ENCODE results near the gene KIFBP.
"Not testable (repeated sequence)": the region's sequence is repeated elsewhere in the genome, so short reads cannot be mapped to it uniquely, and the experiment has no call there.

KIFBP gene

DNA sequence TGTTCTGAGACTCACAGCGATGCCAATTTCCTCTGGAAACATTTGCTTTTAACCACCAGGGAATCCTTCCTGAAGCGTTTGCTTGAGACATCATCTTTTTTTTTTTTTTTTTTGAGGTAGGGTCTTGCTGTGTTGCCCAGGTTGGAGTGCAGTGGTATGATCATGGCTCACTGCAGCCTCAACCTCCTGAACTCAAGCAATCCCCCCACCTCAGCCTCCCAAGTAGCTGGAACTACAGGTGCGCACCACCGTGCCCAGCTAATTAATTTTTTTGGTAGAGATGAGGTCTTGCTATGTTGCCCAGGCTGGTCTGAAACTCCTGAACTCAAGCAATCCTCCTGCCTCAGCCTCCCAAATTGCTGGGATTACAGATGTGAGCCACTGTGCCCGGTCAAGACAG is 52.3 kb downstream of the KIFBP start:
- not testable (repeated sequence) for H3K36me3 ChIP-seq (ENCODE audit: control insufficient read depth, insufficient read depth, low read length, severe bottlenecking); DNase-seq (ENCODE audit: low read depth); H3K9me3 ChIP-seq (ENCODE audit: control insufficient read depth, low read length); H3K4me1 ChIP-seq (ENCODE audit: control insufficient read depth, insufficient read depth, low read length); H3K9ac ChIP-seq (ENCODE audit: low read length); H3K4me3 ChIP-seq (ENCODE audit: low read length); H3K27me3 ChIP-seq (replicated peaks; ENCODE audit: control insufficient read depth, insufficient read depth, low read length)

DNA sequence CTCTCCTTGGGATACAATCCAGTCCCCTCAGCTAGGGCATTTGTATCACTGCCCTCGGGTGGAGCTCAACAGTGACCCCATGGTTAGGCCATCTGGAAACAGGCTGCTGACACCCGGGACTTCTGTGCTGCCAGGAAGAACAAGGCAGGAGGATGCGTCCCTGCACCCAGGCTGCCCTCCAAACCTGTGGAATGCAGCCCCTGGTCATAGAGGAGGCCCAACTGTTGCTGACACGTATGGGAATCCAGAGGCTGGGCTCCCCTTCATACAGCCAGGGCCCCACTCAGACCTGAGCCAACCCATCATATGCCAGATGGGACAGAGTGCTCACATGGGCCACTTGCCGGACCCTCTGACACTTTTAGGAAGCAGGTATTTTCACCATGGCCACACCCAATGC is 53.8 kb downstream of the KIFBP start:
- H3K9me3 ChIP-seq (ENCODE audit: control insufficient read depth, low read length), result no peaks in the 10 kb centered on the region
- H3K27me3 ChIP-seq (replicated peaks; ENCODE audit: control insufficient read depth, insufficient read depth, low read length), result no peaks in the 10 kb centered on the region
- DNase-seq (ENCODE audit: low read depth), result no peak
- H3K36me3 ChIP-seq (ENCODE audit: control insufficient read depth, insufficient read depth, low read length, severe bottlenecking), result no peaks in the 10 kb centered on the region
- H3K4me1 ChIP-seq (ENCODE audit: control insufficient read depth, insufficient read depth, low read length), result no peaks in the 10 kb centered on the region
- no peak overlapping the region for H3K4me3 ChIP-seq (ENCODE audit: low read length)
- H3K9ac ChIP-seq (ENCODE audit: low read length), result no peak overlapping the region

DNA sequence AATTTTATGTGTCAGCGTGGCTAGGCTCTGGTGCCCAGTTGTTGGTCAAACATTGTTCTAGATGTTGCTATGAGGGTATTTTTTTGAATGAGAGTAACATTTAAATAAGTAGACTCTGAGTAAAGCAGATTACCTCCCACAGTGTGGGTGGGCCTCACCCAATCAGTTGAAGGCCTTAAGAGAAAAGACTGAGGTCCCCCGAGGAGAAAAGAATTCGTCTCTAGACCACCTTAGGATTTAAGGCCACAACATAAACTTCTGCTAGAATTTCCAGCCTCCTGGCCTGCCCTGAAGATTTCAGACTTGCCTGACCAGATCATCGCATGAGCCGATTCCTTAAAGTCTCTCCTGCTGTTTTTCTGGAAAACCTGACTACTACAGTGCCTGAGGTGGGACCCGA is 54.2 kb downstream of the KIFBP start:
- H3K9ac ChIP-seq (ENCODE audit: low read length), result no peak overlapping the region
- no peaks in the 10 kb centered on the region for H3K27me3 ChIP-seq (replicated peaks; ENCODE audit: control insufficient read depth, insufficient read depth, low read length)
- H3K4me3 ChIP-seq (ENCODE audit: low read length), result no peak overlapping the region
- DNase-seq (ENCODE audit: low read depth), result no peak
- H3K9me3 ChIP-seq (ENCODE audit: control insufficient read depth, low read length), result no peaks in the 10 kb centered on the region
- no peaks in the 10 kb centered on the region for H3K4me1 ChIP-seq (ENCODE audit: control insufficient read depth, insufficient read depth, low read length)
- no peaks in the 10 kb centered on the region for H3K36me3 ChIP-seq (ENCODE audit: control insufficient read depth, insufficient read depth, low read length, severe bottlenecking)

DNA sequence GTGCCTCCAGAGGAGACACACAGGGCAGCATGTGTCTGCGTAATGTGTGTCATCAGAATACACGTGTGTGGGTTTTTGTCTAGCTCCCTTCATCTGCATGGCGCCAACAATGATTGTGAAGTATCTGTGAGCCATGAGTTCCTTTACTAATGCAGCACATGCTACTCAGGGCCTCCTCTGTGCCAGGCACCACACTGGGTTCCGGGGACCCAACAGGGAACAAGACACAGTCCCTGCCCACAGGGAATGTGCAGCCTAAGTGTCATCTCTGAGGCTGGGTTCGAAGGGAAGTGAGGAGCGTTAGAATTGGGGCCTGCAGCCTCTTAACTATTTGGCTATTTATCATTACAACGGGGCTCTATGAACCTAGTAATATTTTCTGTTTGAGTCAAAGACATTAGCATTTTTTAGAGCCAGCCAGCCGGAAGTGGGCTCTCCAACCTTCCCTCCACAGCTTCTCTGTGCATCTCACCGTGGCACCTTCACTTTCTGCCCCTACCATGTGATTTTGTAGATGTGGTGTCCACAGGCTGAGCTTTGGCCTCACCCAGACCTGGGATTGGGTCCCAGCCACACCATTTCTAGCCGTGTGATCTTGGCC is 55.4 kb downstream of the KIFBP start:
- DNase-seq (ENCODE audit: low read depth), result no peak
- no peak overlapping the region for H3K9ac ChIP-seq (ENCODE audit: low read length)

DNA sequence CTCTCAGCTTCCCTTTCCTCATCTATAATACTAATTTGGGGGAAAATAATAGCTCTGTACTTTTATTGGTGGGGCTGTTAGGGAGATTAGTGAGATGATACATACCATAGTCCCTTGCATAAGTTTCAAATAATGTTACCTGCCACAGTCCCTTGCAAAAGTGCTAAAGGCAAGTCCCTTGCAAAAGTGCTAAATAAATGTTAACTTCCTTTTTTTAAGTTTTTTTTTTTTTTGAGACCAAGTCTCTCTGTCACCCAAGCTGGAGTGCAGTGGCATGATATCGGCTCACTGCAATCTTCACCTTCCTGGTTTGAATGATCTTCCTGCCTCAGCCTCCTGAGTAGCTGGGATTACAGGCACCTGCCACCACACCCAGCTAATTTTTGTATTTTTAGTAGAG is 55.9 kb downstream of the KIFBP start:
- no peaks in the 10 kb centered on the region for H3K27me3 ChIP-seq (replicated peaks; ENCODE audit: control insufficient read depth, insufficient read depth, low read length)
- no peaks in the 10 kb centered on the region for H3K36me3 ChIP-seq (ENCODE audit: control insufficient read depth, insufficient read depth, low read length, severe bottlenecking)
- no peak overlapping the region for H3K4me3 ChIP-seq (ENCODE audit: low read length)
- no peak for DNase-seq (ENCODE audit: low read depth)
- H3K9me3 ChIP-seq (ENCODE audit: control insufficient read depth, low read length), result no peaks in the 10 kb centered on the region
- no peaks in the 10 kb centered on the region for H3K4me1 ChIP-seq (ENCODE audit: control insufficient read depth, insufficient read depth, low read length)
- no peak overlapping the region for H3K9ac ChIP-seq (ENCODE audit: low read length)

More for the DNA sequence above, 55.4 kb downstream of the KIFBP start:
- Histone ChIP-seq H3K4me3 (ENCODE audit: low read length) (no peak overlapping the region), H3K4me1 (ENCODE audit: control insufficient read depth, insufficient read depth, low read length) (no peaks in the 10 kb centered on the region), H3K9me3 (ENCODE audit: control insufficient read depth, low read length) (no peaks in the 10 kb centered on the region), H3K27me3 (replicated peaks; ENCODE audit: control insufficient read depth, insufficient read depth, low read length) (no peaks in the 10 kb centered on the region), H3K36me3 (ENCODE audit: control insufficient read depth, insufficient read depth, low read length, severe bottlenecking) (no peaks in the 10 kb centered on the region)

DNA sequence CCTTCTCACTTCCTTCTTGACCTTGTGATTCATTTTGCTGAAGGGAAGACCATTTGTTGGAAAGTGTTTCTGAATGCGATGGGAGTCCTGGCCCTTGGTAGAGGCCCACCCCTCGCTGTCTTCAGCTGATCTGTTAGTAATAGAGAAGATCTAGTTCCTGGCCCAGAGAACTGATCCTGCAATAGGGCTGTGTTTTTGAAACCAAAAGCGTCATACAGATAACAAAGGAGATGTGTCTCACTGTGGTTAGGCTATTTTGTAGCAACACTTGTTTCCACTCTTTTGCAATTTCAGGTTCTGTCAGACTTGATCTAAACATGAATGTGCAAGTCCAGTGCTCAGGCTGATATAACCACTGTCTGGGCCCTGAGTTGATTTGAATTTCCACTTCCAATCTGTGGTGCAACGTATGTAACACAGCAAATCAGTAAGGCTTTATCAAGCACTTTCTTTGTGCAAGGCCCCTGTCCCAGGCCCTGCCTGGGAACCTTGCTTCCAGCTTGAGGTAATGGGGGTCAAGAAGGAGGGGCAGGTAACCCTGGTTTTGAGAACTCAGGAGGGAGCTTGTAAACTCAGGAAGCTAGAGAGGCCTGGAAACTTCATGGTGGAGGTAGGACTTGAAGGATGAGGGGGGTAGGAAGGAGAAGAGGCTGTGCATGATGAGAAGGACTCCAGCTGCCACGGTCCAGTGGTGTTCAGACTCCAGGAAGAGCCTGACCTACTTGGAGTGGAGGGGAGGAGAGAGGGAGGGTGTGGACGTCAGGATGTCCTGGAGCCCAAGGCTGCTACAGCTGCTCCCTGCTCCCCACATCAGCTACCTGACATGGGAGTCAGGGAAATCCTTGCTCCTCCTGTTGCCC is 57.1 kb downstream of the KIFBP start:
- Histone ChIP-seq H3K4me1 (ENCODE audit: control insufficient read depth, insufficient read depth, low read length) (no peaks in the 10 kb centered on the region), H3K27me3 (replicated peaks; ENCODE audit: control insufficient read depth, insufficient read depth, low read length) (no peaks in the 10 kb centered on the region), H3K4me3 (ENCODE audit: low read length) (no peak overlapping the region), H3K9ac (ENCODE audit: low read length) (no peak overlapping the region), H3K36me3 (ENCODE audit: control insufficient read depth, insufficient read depth, low read length, severe bottlenecking) (no peaks in the 10 kb centered on the region), H3K9me3 (ENCODE audit: control insufficient read depth, low read length) (no peaks in the 10 kb centered on the region)
- no peak for DNase-seq (ENCODE audit: low read depth)

DNA sequence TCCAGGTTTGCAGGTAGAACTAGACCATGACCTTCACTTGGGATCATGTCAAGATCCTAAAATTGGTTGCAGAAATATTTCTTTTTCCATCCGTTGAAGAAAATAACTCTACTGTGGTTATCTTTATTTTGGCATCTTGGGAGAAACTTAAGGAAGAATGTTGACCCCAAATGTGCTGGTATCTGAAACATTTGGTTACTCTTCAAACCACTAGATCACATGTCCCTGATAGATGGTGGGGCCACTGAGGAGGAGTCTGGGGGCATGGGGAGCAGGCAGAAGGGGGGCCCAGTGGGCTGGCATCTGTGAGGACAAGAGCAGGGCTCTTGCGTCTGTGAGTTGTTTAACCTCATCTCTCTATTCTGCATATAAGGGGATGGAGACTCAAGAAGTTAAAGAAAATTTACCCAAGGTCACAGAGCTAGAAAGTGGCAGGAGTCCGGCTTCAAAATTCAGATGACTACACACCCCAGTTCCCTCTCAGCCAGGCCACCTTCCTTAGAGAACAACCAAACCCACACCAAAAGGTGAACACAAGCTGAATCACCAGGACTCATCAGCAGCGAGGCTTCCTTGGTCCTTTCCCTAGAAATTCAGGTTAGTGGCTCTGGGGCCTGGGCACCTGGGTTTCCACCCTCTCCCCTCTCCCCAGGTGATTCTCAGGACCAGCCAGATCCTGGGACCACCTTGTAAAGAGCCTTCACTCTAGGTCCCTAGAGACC is 58.7 kb downstream of the KIFBP start:
- no peak for DNase-seq (ENCODE audit: low read depth)
- no peaks in the 10 kb centered on the region for H3K36me3 ChIP-seq (ENCODE audit: control insufficient read depth, insufficient read depth, low read length, severe bottlenecking)
- H3K9ac ChIP-seq (ENCODE audit: low read length), result no peak overlapping the region
- H3K4me3 ChIP-seq (ENCODE audit: low read length), result no peak overlapping the region
- H3K9me3 ChIP-seq (ENCODE audit: control insufficient read depth, low read length), result no peaks in the 10 kb centered on the region
- no peaks in the 10 kb centered on the region for H3K27me3 ChIP-seq (replicated peaks; ENCODE audit: control insufficient read depth, insufficient read depth, low read length)
- no peaks in the 10 kb centered on the region for H3K4me1 ChIP-seq (ENCODE audit: control insufficient read depth, insufficient read depth, low read length)

DNA sequence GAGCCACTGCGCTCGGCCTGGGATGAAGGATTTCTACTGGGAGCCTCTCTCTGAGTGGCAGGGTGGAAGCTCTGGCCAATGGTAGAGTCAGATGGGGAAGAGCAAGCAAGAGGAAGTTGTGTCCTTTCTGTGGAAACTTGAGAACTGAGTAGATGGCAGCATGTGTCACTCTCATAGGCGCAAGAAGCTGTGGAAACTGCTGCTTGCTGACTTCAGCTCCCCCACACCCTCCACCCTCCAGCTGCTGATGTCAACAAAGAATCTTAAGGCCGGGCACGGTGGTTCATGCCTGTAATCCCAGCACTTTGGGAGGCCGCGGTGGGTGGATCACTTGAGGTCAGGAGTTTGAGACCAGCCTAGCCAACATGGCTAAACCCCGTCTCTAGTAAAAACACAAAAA is 59.5 kb downstream of the KIFBP start:
- Histone ChIP-seq H3K27me3 (replicated peaks; ENCODE audit: control insufficient read depth, insufficient read depth, low read length) (no peaks in the 10 kb centered on the region), H3K9ac (ENCODE audit: low read length) (no peak overlapping the region), H3K4me3 (ENCODE audit: low read length) (no peak overlapping the region), H3K9me3 (ENCODE audit: control insufficient read depth, low read length) (no peaks in the 10 kb centered on the region), H3K36me3 (ENCODE audit: control insufficient read depth, insufficient read depth, low read length, severe bottlenecking) (no peaks in the 10 kb centered on the region), H3K4me1 (ENCODE audit: control insufficient read depth, insufficient read depth, low read length) (no peaks in the 10 kb centered on the region)
- DNase-seq (ENCODE audit: low read depth), result no peak

DNA sequence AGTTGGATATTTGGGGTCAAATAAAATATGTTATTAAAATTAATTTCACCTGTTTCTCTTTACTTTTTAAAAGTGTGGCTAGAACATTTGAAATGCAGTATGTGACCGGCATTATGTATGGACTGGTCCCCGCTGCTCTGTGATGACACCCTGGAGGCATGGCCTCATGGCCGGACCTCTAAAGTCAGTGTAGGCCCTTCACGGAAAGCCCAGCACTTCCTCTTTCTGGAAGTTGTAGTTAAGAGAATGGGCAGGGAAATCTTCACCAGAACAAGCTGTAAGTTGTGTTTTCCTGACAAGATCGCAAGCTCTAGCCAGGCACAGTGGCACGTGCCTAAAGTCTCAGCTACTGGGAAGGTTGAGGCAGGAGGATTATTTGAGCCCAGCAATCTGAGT is 61.0 kb downstream of the KIFBP start:
- Histone ChIP-seq H3K36me3 (ENCODE audit: control insufficient read depth, insufficient read depth, low read length, severe bottlenecking) (no peaks in the 10 kb centered on the region), H3K9ac (ENCODE audit: low read length) (no peak overlapping the region), H3K4me1 (ENCODE audit: control insufficient read depth, insufficient read depth, low read length) (no peaks in the 10 kb centered on the region), H3K4me3 (ENCODE audit: low read length) (no peak overlapping the region), H3K9me3 (ENCODE audit: control insufficient read depth, low read length) (no peaks in the 10 kb centered on the region), H3K27me3 (replicated peaks; ENCODE audit: control insufficient read depth, insufficient read depth, low read length) (no peaks in the 10 kb centered on the region)
- DNase-seq (ENCODE audit: low read depth), result no peak

DNA sequence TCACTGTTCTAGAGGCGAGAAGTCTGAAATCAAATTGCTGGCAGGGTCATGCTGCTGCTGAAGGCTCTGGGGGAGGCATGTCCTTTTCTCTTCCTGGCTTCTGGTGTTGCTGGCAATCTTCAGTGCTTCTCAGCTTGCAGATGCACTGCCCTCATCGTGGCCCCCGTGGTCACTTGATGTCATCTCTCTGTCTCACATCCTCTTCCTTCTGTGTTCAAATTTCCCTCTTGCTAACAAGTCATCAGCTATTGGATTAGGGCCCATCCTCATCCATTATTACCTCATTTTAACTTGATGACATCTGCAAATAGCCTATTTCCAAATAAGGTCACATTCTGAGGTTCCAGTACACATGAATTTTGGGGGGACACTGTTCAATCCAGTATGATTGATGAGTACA is 62.7 kb downstream of the KIFBP start:
- Histone ChIP-seq H3K4me1 (ENCODE audit: control insufficient read depth, insufficient read depth, low read length) (peaks cover 4% of the 10 kb centered on the region), H3K27me3 (replicated peaks; ENCODE audit: control insufficient read depth, insufficient read depth, low read length) (no peaks in the 10 kb centered on the region), H3K9me3 (ENCODE audit: control insufficient read depth, low read length) (no peaks in the 10 kb centered on the region), H3K4me3 (ENCODE audit: low read length) (no peak overlapping the region), H3K9ac (ENCODE audit: low read length) (no peak overlapping the region), H3K36me3 (ENCODE audit: control insufficient read depth, insufficient read depth, low read length, severe bottlenecking) (no peaks in the 10 kb centered on the region)
- DNase-seq (ENCODE audit: low read depth), result no peak

DNA sequence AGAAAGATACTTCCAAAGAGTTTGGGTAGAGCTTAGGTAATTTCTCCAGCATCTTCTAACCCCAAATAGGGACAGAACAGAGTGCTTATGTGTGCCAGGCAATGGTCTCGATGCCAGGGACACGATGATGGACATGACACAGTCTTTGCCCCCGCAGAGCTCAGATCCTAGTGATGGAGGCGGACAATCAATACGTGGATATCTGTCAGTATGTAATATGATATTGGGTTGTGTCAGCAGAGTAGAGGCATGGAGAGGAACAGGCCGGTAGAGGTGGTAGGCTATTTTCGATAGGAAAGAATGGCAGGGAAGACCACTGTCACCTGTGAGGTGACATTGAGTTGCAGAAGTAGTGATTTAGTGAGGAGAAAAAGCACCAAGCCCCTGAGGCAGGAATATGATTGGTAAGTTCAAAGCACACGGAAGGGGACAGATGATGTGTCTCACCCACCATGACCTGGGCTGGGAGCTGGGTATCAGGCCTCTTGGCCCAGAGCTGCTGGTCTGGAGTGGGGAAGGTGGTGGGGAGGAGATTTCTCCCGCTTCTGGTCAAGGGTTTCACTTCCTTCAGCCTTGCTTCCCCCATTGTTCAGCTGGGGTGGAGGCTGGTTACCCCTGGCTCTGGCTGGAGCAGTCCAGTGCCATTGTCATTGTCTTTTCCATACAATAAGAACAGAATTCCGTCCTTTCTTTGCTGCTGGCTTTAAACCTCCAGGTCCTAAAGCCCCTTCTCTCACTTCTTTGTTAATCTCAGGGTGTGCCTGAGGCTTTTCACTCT is 63.3 kb downstream of the KIFBP start:
- Histone ChIP-seq H3K9ac (ENCODE audit: low read length) (no peak overlapping the region), H3K4me3 (ENCODE audit: low read length) (no peak overlapping the region), H3K4me1 (ENCODE audit: control insufficient read depth, insufficient read depth, low read length) (peaks cover 7% of the 10 kb centered on the region), H3K9me3 (ENCODE audit: control insufficient read depth, low read length) (no peaks in the 10 kb centered on the region), H3K27me3 (replicated peaks; ENCODE audit: control insufficient read depth, insufficient read depth, low read length) (no peaks in the 10 kb centered on the region), H3K36me3 (ENCODE audit: control insufficient read depth, insufficient read depth, low read length, severe bottlenecking) (no peaks in the 10 kb centered on the region)
- no peak for DNase-seq (ENCODE audit: low read depth)
